Neural progenitor cell (in vitro differentiated cells): ENCODE data around the gene HBA1.
"Not testable (repeated sequence)": the region's sequence is repeated elsewhere in the genome, so short reads cannot be mapped to it uniquely, and the experiment has no call there.

Source experiments
- EZH2phosphoT487 ChIP-seq: fragments of 200-600 bp; sonication (generic); IDR thresholded peaks from 2 replicates; pipeline ENCODE4 v1.6.1; 2017; ENCODE audit warnings: antibody characterized with exemption
- TF ChIP-seq, protein P1 (sequence below): fragments of 200-600 bp; sonication (generic); IDR thresholded peaks from 2 replicates; pipeline ENCODE4 v1.5.1; 2017; ENCODE audit warnings: antibody characterized with exemption, mild to moderate bottlenecking

DNA sequence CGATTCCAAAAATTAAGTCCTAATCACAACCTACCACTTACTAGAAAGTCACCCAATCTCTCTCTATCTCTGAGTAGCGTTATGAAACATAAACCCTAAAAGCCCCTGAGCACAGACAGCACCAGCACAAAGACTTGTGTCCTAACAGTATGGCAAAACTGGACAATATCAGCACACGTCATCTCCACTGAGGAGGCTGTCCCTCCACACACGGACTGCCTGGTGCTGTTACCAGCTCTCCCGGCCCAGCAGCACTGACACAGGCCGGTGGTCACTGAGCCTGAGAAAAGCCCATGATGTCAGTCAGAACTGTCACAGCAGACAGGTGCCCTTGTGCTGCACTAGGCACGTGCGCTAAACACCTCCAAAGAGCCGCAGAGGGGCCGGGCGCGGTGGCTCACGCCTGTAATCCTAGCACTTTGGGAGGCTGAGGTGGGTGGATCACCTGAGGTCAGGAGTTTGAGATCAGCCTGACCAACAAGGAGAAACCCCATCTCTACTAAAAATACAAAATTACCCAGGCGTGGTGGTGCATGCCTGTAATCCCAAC is 35.2 kb downstream of the HBA1 start:
- TF ChIP-seq, protein P1, sequence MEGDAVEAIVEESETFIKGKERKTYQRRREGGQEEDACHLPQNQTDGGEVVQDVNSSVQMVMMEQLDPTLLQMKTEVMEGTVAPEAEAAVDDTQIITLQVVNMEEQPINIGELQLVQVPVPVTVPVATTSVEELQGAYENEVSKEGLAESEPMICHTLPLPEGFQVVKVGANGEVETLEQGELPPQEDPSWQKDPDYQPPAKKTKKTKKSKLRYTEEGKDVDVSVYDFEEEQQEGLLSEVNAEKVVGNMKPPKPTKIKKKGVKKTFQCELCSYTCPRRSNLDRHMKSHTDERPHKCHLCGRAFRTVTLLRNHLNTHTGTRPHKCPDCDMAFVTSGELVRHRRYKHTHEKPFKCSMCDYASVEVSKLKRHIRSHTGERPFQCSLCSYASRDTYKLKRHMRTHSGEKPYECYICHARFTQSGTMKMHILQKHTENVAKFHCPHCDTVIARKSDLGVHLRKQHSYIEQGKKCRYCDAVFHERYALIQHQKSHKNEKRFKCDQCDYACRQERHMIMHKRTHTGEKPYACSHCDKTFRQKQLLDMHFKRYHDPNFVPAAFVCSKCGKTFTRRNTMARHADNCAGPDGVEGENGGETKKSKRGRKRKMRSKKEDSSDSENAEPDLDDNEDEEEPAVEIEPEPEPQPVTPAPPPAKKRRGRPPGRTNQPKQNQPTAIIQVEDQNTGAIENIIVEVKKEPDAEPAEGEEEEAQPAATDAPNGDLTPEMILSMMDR = not testable (repeated sequence)
- not testable (repeated sequence) for TF ChIP-seq EZH2phosphoT487
